ENCODE data around the gene NUP210L.

The NUP210L gene

GRCh38 chr1:153951183-153951582 is 203.7 kb downstream of the NUP210L start:
- TF ChIP-seq, protein P1, sequence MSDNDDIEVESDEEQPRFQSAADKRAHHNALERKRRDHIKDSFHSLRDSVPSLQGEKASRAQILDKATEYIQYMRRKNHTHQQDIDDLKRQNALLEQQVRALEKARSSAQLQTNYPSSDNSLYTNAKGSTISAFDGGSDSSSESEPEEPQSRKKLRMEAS (IDR thresholded peaks at IDR 0.05; ENCODE audit: low read depth, low read length): no peak
- TF ChIP-seq MYC (IDR thresholded peaks at IDR 0.05; ENCODE audit: low read depth, low read length) (no peak), POLR2A (IDR thresholded peaks at IDR 0.05; ENCODE audit: extremely low read depth, insufficient read length) (no peak)
- TF ChIP-seq, protein P2, sequence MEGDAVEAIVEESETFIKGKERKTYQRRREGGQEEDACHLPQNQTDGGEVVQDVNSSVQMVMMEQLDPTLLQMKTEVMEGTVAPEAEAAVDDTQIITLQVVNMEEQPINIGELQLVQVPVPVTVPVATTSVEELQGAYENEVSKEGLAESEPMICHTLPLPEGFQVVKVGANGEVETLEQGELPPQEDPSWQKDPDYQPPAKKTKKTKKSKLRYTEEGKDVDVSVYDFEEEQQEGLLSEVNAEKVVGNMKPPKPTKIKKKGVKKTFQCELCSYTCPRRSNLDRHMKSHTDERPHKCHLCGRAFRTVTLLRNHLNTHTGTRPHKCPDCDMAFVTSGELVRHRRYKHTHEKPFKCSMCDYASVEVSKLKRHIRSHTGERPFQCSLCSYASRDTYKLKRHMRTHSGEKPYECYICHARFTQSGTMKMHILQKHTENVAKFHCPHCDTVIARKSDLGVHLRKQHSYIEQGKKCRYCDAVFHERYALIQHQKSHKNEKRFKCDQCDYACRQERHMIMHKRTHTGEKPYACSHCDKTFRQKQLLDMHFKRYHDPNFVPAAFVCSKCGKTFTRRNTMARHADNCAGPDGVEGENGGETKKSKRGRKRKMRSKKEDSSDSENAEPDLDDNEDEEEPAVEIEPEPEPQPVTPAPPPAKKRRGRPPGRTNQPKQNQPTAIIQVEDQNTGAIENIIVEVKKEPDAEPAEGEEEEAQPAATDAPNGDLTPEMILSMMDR (IDR thresholded peaks at IDR 0.05; ENCODE audit: low read depth, low read length): no peak
- DNase-seq (ENCODE audit: low read depth): no peak
- H3K4me3 ChIP-seq (ENCODE audit: low read depth, low read length): no peak overlapping the region

DNA sequence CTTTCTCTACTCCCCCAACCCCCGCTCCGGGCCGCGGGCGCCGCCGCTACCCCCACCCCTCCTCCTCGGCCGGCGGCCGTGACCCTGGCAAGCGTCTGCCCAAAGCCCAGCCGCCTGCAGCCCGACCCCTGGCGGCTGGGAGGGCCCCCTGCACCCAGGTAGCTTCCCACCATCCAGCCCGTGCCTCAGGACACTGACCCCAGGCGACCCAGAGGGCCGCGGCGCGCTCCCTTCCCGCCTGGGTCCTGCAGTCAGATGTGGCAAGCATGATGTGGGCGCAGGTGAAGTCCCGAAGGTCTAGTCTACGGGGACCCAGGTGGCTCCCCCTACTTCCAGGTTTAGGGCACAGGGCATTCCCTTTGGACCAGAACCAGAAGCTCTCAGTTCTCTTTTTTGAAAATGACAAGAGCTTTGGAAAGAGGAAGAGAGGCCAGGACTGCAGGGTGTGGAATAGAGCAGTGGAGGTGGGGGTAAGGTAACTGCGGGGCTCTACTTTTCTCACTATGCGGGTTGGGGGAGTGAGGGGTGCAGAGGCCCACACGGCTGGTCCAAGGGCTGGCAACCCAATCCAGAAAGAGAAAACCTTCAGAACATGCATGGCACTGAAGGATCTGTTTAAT is 208.1 kb downstream of the NUP210L start, which contains the start of gene DENND4B:
DENND4B (minus strand) TSS at position 97 of the 620 bp plus-strand sequence. CDS start 2,344 bp downstream, outside the sequence.
- peak within 1 kb of the TSS; percentile 82 for H3K4me3 ChIP-seq (ENCODE audit: low read depth, low read length)
- peak; percentile 92 for DNase-seq (ENCODE audit: low read depth)
- TF ChIP-seq POLR2A (IDR thresholded peaks at IDR 0.05; ENCODE audit: extremely low read depth, insufficient read length): peak; percentile 26
- TF ChIP-seq, protein P2 (IDR thresholded peaks at IDR 0.05; ENCODE audit: low read depth, low read length): peak; percentile 77
- TF ChIP-seq, protein P1 (IDR thresholded peaks at IDR 0.05; ENCODE audit: low read depth, low read length): peak; percentile 31
- peak; percentile 49 for TF ChIP-seq MYC (IDR thresholded peaks at IDR 0.05; ENCODE audit: low read depth, low read length)

- peak overlapping the region; percentile 82 for H3K4me3 ChIP-seq (ENCODE audit: low read depth, low read length)
- DNase-seq (ENCODE audit: low read depth): peak; percentile 97
- TF ChIP-seq, protein P2 (IDR thresholded peaks at IDR 0.05; ENCODE audit: low read depth, low read length): no peak
- TF ChIP-seq MYC (IDR thresholded peaks at IDR 0.05; ENCODE audit: low read depth, low read length) (peak; percentile 56), POLR2A (IDR thresholded peaks at IDR 0.05; ENCODE audit: extremely low read depth, insufficient read length) (no peak)
- TF ChIP-seq, protein P1 (IDR thresholded peaks at IDR 0.05; ENCODE audit: low read depth, low read length): peak; percentile 68
Observed at GRCh38 chr1:153945795-153946621, 208.9 kb downstream of the NUP210L start.

DNA sequence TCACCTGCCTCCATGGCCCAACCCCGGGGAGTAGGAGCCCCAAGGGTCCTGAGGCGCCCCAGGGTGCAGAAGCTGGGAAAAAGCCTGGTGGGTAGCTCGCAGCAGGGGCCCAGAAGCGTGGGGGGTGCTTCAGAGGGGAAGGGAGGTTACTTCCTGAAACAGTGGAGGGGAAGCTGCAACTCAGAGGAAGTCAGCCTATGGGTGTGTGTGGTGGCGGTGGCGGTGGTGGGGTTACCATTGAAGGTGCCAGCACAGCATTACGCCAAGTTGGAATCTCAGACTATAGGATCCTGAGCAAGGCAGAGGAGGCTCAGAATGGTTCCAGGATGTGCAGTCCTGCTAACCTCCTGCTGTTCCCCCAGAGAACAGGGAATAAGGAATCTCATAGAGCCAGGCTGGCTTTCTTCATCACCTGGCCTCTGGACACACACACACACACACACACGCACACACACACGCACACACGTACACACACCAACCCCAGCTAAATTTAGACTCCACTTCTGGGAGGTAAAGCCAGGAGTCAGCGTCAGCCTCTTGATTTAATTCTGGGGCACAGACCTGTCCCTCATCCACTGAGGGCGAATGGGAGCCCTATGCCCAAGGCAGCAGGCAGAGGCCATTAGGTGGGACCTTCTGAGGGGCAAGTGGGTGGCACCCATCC is 209.6 kb downstream of the NUP210L start:
- peak; percentile 94 for DNase-seq (ENCODE audit: low read depth)
- peak overlapping the region; percentile 82 for H3K4me3 ChIP-seq (ENCODE audit: low read depth, low read length)
- peak; percentile 68 for TF ChIP-seq MYC (IDR thresholded peaks at IDR 0.05; ENCODE audit: low read depth, low read length)
- TF ChIP-seq, protein P2 (IDR thresholded peaks at IDR 0.05; ENCODE audit: low read depth, low read length): no peak
- peak; percentile 15 for TF ChIP-seq POLR2A (IDR thresholded peaks at IDR 0.05; ENCODE audit: extremely low read depth, insufficient read length)
- TF ChIP-seq, protein P1 (IDR thresholded peaks at IDR 0.05; ENCODE audit: low read depth, low read length): peak; percentile 48

DNA sequence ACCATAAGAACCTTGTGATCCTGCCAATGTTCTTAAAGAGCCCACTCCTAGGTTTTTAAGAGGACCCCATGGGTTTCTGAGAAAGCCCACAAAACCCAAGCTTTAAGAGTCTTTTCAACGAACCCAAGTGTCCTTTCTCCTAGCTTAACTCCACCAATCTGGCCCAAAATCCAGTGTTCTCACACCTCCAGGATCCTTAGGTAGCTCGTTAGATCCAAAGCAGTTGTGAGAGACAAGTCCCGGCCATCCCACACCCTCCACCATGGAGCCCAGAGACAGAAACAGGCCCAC is 210.1 kb downstream of the NUP210L start:
- no peak for DNase-seq (ENCODE audit: low read depth)
- TF ChIP-seq, protein P1 (IDR thresholded peaks at IDR 0.05; ENCODE audit: low read depth, low read length): no peak
- TF ChIP-seq, protein P2 (IDR thresholded peaks at IDR 0.05; ENCODE audit: low read depth, low read length): no peak
- TF ChIP-seq POLR2A (IDR thresholded peaks at IDR 0.05; ENCODE audit: extremely low read depth, insufficient read length) (no peak), MYC (IDR thresholded peaks at IDR 0.05; ENCODE audit: low read depth, low read length) (no peak)
- peak overlapping the region; percentile 82 for H3K4me3 ChIP-seq (ENCODE audit: low read depth, low read length)

Data from NB4 (cell line).